B cell (primary cell): ENCODE data around the gene SC5D. TPM values are rescaled to one million over a fixed set of nuclear protein-coding genes. Genes with fewer than 3 reads are reported as not detected.

ENCODE experiments used
- ATAC-seq: fragments of 200-7000 bp; cut with Tn5 transposase; one replicate; pipeline ENCODE4 v1.10.0; 2021; ENCODE audit warnings: low read depth, mild to moderate bottlenecking, moderate number of reproducible peaks, moderate library complexity
- CTCF ChIA-PET: fragments of 350-600 bp; sonication (Branson Sonifier 250); formaldehyde crosslinking; loops from one replicate; lab custom pipeline; 2021; ENCODE audit warnings: antibody characterized with exemption, inconsistent platforms; lab: Charles Lee
- POLR2A ChIA-PET: fragments of 350-600 bp; sonication (Branson Sonifier 250); formaldehyde crosslinking; loops from one replicate; lab custom pipeline; 2021; ENCODE audit warnings: antibody characterized with exemption; lab: Charles Lee
- DNase-seq: peaks from one replicate; pipeline ENCODE4 v3.0.0; 2013
- H2AFZ ChIP-seq: 2 replicates; pipeline ENCODE4 v1.6.1; 2012; ENCODE audit warnings: mild to moderate bottlenecking, low read depth, low read length; ENCODE audit not compliant: insufficient read depth, poor library complexity, severe bottlenecking
- H3K27ac ChIP-seq, 2 donors: 1 replicate in 1 of 2; 2 replicates in 1 of 2; pipeline ENCODE4 v1.5.1; 2012 to 2013; ENCODE audit warnings: low read length in 2 of 2, mild to moderate bottlenecking in 2 of 2, moderate library complexity in 1 of 2
- H3K27me3 ChIP-seq, 4 experiments: fragments of 200-600 bp in 1 of 4; sonication (generic) in 1 of 4; replicated peaks in 1 of 4; 1 replicate in 2 of 4; 2 replicates in 2 of 4; pipeline versions ENCODE4 v1.6.1 to v1.7.0; 2013 to 2016; ENCODE audit warnings: low read length in 3 of 4, mild to moderate bottlenecking in 2 of 4, mixed read lengths in 1 of 4, moderate library complexity in 1 of 4; ENCODE audit not compliant: insufficient read depth in 4 of 4, control insufficient read depth in 3 of 4; ENCODE audit errors: control extremely low read depth in 1 of 4
- H3K36me3 ChIP-seq, 2 experiments: replicated peaks in 1 of 2; 1 replicate in 1 of 2; 2 replicates in 1 of 2; pipeline versions ENCODE4 v1.6.1 to v1.7.1; 2013; ENCODE audit warnings: low read length in 1 of 2; ENCODE audit not compliant: insufficient read depth in 2 of 2, control insufficient read depth in 1 of 2; ENCODE audit errors: control extremely low read depth in 1 of 2, extremely low read depth in 1 of 2
- H3K4me1 ChIP-seq, 2 donors: fragments of 200-600 bp in 1 of 2; sonication (generic) in 1 of 2; 1 replicate in 1 of 2; 2 replicates in 1 of 2; pipeline versions ENCODE4 v1.5.1 to v1.6.1; 2013 to 2017; ENCODE audit warnings: low read length in 2 of 2; ENCODE audit not compliant: control insufficient read depth in 2 of 2, insufficient read depth in 2 of 2
- H3K4me2 ChIP-seq: replicated peaks from 2 replicates; pipeline ENCODE3; 2012; ENCODE audit warnings: mild to moderate bottlenecking, low read depth, low read length; ENCODE audit not compliant: poor library complexity, severe bottlenecking
- H3K4me3 ChIP-seq, 5 experiments: fragments of 200-600 bp in 1 of 5; sonication (generic) in 1 of 5; 1 replicate in 3 of 5; 2 replicates in 2 of 5; pipeline versions ENCODE4 v1.5.1 to v1.7.0; 2011 to 2016; ENCODE audit warnings: low read length in 4 of 5, mild to moderate bottlenecking in 4 of 5, low read depth in 2 of 5, control low read depth in 1 of 5, moderate library complexity in 1 of 5; ENCODE audit not compliant: insufficient read depth in 1 of 5; ENCODE audit errors: control extremely low read depth in 1 of 5, extremely low read depth in 1 of 5
- H3K79me2 ChIP-seq: fragments of 200-600 bp; sonication (generic); one replicate; pipeline ENCODE4 v1.6.0; 2016; ENCODE audit warnings: low read length; ENCODE audit not compliant: control insufficient read depth, insufficient read depth
- H3K9ac ChIP-seq: fragments of 200-600 bp; sonication (generic); 2 replicates; pipeline ENCODE4 v1.6.1; 2017; ENCODE audit warnings: mild to moderate bottlenecking, low read length, moderate library complexity
- H3K9me3 ChIP-seq, 3 donors: one replicate each; pipeline versions ENCODE4 v1.6.1 to v1.7.1; 2013; ENCODE audit warnings: low read length in 2 of 3; ENCODE audit not compliant: control insufficient read depth in 2 of 3, insufficient read depth in 1 of 3; ENCODE audit errors: control extremely low read depth in 1 of 3
- H4K20me1 ChIP-seq: 2 replicates; pipeline ENCODE4 v1.6.0; 2012; ENCODE audit warnings: mild to moderate bottlenecking, low read length; ENCODE audit not compliant: insufficient read depth, control insufficient read depth, poor library complexity, severe bottlenecking
- H3K27ac Mint-ChIP-seq: one replicate; pipeline ENCODE4 v1.8.0; 2021; ENCODE audit warnings: mixed read lengths
- H3K27me3 Mint-ChIP-seq: one replicate; pipeline ENCODE4 v1.8.0; 2021; ENCODE audit warnings: mixed read lengths
- H3K4me1 Mint-ChIP-seq: one replicate; pipeline ENCODE4 v1.8.0; 2021; ENCODE audit warnings: mixed read lengths
- H3K4me3 Mint-ChIP-seq: one replicate; pipeline ENCODE4 v1.8.0; 2021; ENCODE audit warnings: mixed read lengths
- H3K9me3 Mint-ChIP-seq: one replicate; pipeline ENCODE4 v1.8.0; 2022; ENCODE audit warnings: mixed read lengths; ENCODE audit not compliant: insufficient read depth
- EZH2 ChIP-seq: IDR thresholded peaks from 2 replicates; pipeline ENCODE4 v1.6.1; 2012; ENCODE audit warnings: borderline replicate concordance, low read depth, mild to moderate bottlenecking, moderate library complexity, low read length; ENCODE audit not compliant: insufficient read depth, poor library complexity, severe bottlenecking
- WGBS: methylation state at CpG from one replicate; pipeline ENCODE4 v1.1.5; 2013; ENCODE audit warnings: missing lambda C conversion rate; ENCODE audit not compliant: insufficient coverage; 5-methylcytosine and 5-hydroxymethylcytosine counted together
- intact Hi-C: fragments of 100-400 bp; cut with micrococcal nuclease; formaldehyde crosslinking; loops from one replicate; pipeline ENCODE4 v1.10.0; 2022
- polyA plus RNA-seq: library from polyadenylated mRNA; depleted of rRNA; stranded (reverse); fragments of >200 nt; gene quantifications from 2 replicates; pipeline ENCODE4 v1.2.3, GENCODE V29; 2012
- total RNA-seq, 2 donors: library from RNA; stranded (reverse); fragments of 120-200 nt in 1 of 2; gene quantifications; 1 replicate in 1 of 2; 2 replicates in 1 of 2; pipeline versions ENCODE4 v1.2.3 to v1.2.4, GENCODE V29; 2013 to 2022
- TF ChIP-seq, protein P1 (sequence below): fragments of 200-600 bp; IDR thresholded peaks from one replicate; pipeline ENCODE4 v1.8.0; 2022; ENCODE audit warnings: antibody characterized with exemption, mild to moderate bottlenecking

The SC5D gene
- total and polyA plus RNA-seq, 2 donors (not counting 1 experiment from before 2014, with no cell fraction given), result 15.2 to 54.8 TPM

DNA sequence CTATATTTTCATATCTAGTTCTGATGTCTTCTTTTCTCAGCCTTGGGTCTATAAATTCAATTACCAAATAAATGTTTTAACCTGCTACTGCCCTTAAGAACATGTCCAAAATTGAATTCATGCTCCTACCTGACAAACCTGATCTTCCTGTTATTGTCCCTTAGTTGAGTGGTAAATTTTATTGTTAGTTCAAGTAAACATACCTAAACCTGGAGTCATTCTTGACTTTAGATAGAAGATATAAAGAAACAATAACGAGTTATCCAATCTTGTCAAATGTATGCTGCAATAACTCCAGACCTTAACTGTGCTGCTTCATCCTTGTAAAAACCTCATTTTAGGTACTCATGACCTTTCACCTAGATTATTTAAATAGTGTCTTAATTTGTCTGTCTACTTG lies 34.6 kb upstream of the SC5D start:
- Histone ChIP-seq H3K4me2 (no peak overlapping the region), H3K27ac (no peak overlapping the region), H2AFZ (no peak overlapping the region), H3K36me3 (no peaks in the 10 kb centered on the region), H3K4me3 (no peak overlapping the region), H3K9me3 (peaks cover 2 to 8% (median 6%) of the 10 kb centered on the region in 3 donors), H3K9ac (no peak overlapping the region), H4K20me1 (no peaks in the 10 kb centered on the region), H3K27me3 (peaks cover 0 to 7% (median 0%) of the 10 kb centered on the region in 4 experiments), H3K4me1 (no peaks in the 10 kb centered on the region), H3K79me2 (no peaks in the 10 kb centered on the region)
- Mint-ChIP-seq H3K27me3 (peaks cover 7% of the 10 kb centered on the region), H3K4me1 (no peaks in the 10 kb centered on the region), H3K4me3 (no peak overlapping the region), H3K9me3 (peaks cover 4% of the 10 kb centered on the region), H3K27ac (no peak overlapping the region)
- POLR2A ChIA-PET, result no interaction called here
- no CpG with 5 or more reads among the region's 1 CpG for WGBS
- intact Hi-C loops, result no loop called here
- CTCF ChIA-PET, result interaction anchor here (1.2 kb wide), 1 partner anchor 10 kb away, joined by 7 read pairs; no protein-coding TSS in a partner anchor
- TF ChIP-seq, protein P1, sequence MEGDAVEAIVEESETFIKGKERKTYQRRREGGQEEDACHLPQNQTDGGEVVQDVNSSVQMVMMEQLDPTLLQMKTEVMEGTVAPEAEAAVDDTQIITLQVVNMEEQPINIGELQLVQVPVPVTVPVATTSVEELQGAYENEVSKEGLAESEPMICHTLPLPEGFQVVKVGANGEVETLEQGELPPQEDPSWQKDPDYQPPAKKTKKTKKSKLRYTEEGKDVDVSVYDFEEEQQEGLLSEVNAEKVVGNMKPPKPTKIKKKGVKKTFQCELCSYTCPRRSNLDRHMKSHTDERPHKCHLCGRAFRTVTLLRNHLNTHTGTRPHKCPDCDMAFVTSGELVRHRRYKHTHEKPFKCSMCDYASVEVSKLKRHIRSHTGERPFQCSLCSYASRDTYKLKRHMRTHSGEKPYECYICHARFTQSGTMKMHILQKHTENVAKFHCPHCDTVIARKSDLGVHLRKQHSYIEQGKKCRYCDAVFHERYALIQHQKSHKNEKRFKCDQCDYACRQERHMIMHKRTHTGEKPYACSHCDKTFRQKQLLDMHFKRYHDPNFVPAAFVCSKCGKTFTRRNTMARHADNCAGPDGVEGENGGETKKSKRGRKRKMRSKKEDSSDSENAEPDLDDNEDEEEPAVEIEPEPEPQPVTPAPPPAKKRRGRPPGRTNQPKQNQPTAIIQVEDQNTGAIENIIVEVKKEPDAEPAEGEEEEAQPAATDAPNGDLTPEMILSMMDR, result no peak
- TF ChIP-seq EZH2, result no peak
- ATAC-seq, result no peak
- DNase-seq, result no peak

DNA sequence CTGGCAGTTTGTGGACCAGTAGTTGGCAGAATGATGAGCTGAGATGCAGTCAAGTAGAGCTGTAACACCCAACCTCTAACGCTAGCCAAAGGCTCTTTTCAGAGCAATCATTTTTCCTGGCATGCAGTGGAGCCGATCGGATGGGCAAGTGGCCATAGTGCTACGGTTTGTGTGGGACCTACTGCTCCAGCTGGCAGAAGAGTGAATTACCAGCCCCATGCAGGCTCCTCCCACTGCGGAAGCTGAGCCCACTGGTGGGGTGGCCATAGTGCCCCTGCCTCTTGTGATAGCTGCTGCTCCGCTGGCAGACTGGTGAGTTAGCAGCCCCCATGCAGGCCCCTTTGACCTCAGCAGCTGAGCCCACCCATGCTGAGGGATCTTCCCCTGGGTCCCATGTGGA lies 27.0 kb upstream of the SC5D start:
- no peak overlapping the region for H2AFZ ChIP-seq
- CTCF ChIA-PET, result no interaction called here
- H3K27ac ChIP-seq, result no peak overlapping the region
- no peak overlapping the region for H3K9ac ChIP-seq
- no peaks in the 10 kb centered on the region for H3K4me1 ChIP-seq
- H3K79me2 ChIP-seq, result no peaks in the 10 kb centered on the region
- no peak overlapping the region for H3K4me2 ChIP-seq
- 76% methylated on average over 6 of the region's 6 CpGs for WGBS
- H3K4me1 Mint-ChIP-seq, result no peaks in the 10 kb centered on the region
- H3K9me3 ChIP-seq, result peaks cover 1 to 13% (median 11%) of the 10 kb centered on the region in 3 donors
- TF ChIP-seq EZH2, result no peak
- TF ChIP-seq, protein P1, result no peak
- H3K4me3 Mint-ChIP-seq, result no peak overlapping the region
- H3K4me3 ChIP-seq, result no peak overlapping the region
- POLR2A ChIA-PET, result no interaction called here
- no peaks in the 10 kb centered on the region for H4K20me1 ChIP-seq
- H3K27me3 Mint-ChIP-seq, result peaks cover 72% of the 10 kb centered on the region
- no peak overlapping the region for H3K27ac Mint-ChIP-seq
- H3K27me3 ChIP-seq, result peaks cover 0 to 43% (median 25%) of the 10 kb centered on the region in 4 experiments
- H3K9me3 Mint-ChIP-seq, result peaks cover 8% of the 10 kb centered on the region
- no peaks in the 10 kb centered on the region for H3K36me3 ChIP-seq
- no peak for ATAC-seq
- no peak for DNase-seq
- intact Hi-C loops, result no loop called here
